Measurements from ENCODE around the gene OR56B4. TPM values are rescaled to one million over a fixed set of nuclear protein-coding genes. Genes with fewer than 3 reads are reported as not detected.

Gene OR56B4
- total RNA-seq, 1 donor from 2014 or later: not detected

DNA sequence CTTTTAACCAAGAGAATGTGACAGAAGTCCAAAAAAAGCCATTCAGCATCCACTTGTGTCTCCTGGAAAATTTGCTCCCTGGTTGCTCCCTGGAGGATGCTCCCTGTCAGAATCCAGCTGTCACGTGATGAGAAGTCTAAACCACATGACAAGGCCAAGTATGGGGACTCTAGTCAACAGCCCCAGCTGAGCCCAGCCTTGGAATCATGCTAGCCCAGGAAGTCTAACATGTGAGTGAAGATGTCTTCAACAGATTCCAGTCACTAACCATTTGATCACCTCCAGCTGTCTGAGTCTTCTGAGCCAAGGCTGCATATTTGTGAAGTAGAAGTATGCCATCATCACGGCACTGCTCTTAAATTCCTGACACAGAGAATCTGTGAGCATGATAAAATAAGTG lies 4.2 kb downstream of the OR56B4 start:
- Histone ChIP-seq H2AFZ (replicated peaks) (no peak overlapping the region), H3K27me3 (no peaks in the 10 kb centered on the region), H3K4me1 (peaks cover 8% of the 10 kb centered on the region), H3K27ac (no peak overlapping the region), H3K36me3 (no peaks in the 10 kb centered on the region), H4K20me1 (ENCODE audit: low read depth) (no peaks in the 10 kb centered on the region), H3K79me2 (ENCODE audit: low read depth) (no peaks in the 10 kb centered on the region), H3K9me3 (ENCODE audit: low read depth) (no peaks in the 10 kb centered on the region), H3F3A (ENCODE audit: low read depth) (no peaks in the 10 kb centered on the region), H3K4me2 (no peak overlapping the region), H3K4me3 (no peak overlapping the region), H3K9ac (no peak overlapping the region)
- H3K9me3 Mint-ChIP-seq: no peaks in the 10 kb centered on the region
- H3K4me1 Mint-ChIP-seq: peaks cover 6% of the 10 kb centered on the region
- H3K4me3 Mint-ChIP-seq: no peak overlapping the region
- H3K27me3 Mint-ChIP-seq (ENCODE audit: insufficient read depth, low read depth): peaks cover 6% of the 10 kb centered on the region
- no peak overlapping the region for H3K27ac Mint-ChIP-seq
- no peaks in the 10 kb centered on the region for H3K36me3 Mint-ChIP-seq
- no peak for DNase-seq (ENCODE audit: low spot score)
- TF ChIP-seq, protein P1, sequence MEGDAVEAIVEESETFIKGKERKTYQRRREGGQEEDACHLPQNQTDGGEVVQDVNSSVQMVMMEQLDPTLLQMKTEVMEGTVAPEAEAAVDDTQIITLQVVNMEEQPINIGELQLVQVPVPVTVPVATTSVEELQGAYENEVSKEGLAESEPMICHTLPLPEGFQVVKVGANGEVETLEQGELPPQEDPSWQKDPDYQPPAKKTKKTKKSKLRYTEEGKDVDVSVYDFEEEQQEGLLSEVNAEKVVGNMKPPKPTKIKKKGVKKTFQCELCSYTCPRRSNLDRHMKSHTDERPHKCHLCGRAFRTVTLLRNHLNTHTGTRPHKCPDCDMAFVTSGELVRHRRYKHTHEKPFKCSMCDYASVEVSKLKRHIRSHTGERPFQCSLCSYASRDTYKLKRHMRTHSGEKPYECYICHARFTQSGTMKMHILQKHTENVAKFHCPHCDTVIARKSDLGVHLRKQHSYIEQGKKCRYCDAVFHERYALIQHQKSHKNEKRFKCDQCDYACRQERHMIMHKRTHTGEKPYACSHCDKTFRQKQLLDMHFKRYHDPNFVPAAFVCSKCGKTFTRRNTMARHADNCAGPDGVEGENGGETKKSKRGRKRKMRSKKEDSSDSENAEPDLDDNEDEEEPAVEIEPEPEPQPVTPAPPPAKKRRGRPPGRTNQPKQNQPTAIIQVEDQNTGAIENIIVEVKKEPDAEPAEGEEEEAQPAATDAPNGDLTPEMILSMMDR (IDR thresholded peaks at IDR 0.05): no peak
- no peak for TF ChIP-seq EZH2phosphoT487 (IDR thresholded peaks at IDR 0.05)

DNA sequence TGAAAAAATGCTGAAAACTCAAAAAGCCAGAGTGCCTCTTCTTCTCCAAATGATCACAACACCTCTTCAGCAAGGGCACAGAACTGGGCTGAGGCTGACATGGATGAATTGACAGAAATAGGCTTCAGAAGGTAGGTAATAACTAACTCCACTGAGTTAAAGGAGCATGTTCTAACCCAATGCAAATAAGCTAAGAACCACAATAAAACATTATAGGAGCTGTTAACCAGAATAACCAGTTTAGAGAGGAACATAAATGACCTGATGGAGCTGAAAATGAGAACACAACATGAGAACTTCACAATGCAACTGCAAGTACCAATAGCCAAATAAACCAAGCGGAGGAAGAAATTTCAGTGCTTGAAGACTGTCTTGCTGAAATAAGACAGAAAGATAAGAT lies 9.2 kb downstream of the OR56B4 start:
- no peak for TF ChIP-seq EZH2phosphoT487 (IDR thresholded peaks at IDR 0.05)
- Histone ChIP-seq H2AFZ (replicated peaks) (no peak overlapping the region), H3K9me3 (ENCODE audit: low read depth) (no peaks in the 10 kb centered on the region), H4K20me1 (ENCODE audit: low read depth) (no peaks in the 10 kb centered on the region), H3K4me1 (no peaks in the 10 kb centered on the region), H3K4me3 (no peak overlapping the region), H3K79me2 (ENCODE audit: low read depth) (no peaks in the 10 kb centered on the region), H3K27me3 (no peaks in the 10 kb centered on the region), H3K36me3 (no peaks in the 10 kb centered on the region), H3K27ac (no peak overlapping the region), H3K4me2 (no peak overlapping the region), H3F3A (ENCODE audit: low read depth) (no peaks in the 10 kb centered on the region), H3K9ac (no peak overlapping the region)
- Mint-ChIP-seq H3K27ac (no peak overlapping the region), H3K27me3 (ENCODE audit: insufficient read depth, low read depth) (peaks cover 3% of the 10 kb centered on the region), H3K4me1 (peaks cover 3% of the 10 kb centered on the region), H3K4me3 (no peak overlapping the region), H3K9me3 (no peaks in the 10 kb centered on the region), H3K36me3 (no peaks in the 10 kb centered on the region)
- no peak for DNase-seq (ENCODE audit: low spot score)

DNA sequence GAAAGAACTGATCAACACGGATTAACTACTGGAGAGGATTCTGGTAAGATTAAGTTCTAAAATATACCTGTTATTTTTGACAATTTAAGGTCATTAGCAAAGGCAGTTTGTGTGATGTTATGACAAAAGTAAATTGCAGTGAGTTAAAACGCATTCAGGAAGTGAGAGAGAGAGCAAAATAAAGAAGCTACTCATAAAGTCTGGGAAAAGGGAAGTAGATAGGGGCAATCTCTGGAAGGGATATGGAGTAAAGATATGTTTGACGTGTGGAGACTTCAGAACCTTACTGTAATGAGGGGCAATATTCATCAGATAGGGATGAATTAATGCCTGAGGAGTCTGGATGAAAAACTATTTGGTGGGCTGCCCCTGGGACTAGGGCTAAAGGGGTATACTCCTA lies 16.8 kb downstream of the OR56B4 start:
- Mint-ChIP-seq H3K27me3 (ENCODE audit: insufficient read depth, low read depth) (no peaks in the 10 kb centered on the region), H3K4me3 (no peak overlapping the region), H3K4me1 (no peaks in the 10 kb centered on the region), H3K9me3 (no peaks in the 10 kb centered on the region), H3K36me3 (no peaks in the 10 kb centered on the region), H3K27ac (no peak overlapping the region)
- H3K9me3 ChIP-seq (ENCODE audit: low read depth): no peaks in the 10 kb centered on the region
- no peak for TF ChIP-seq EZH2 (IDR thresholded peaks at IDR 0.05)
- TF ChIP-seq, protein P1 (IDR thresholded peaks at IDR 0.05): no peak
- no peak for TF ChIP-seq EZH2phosphoT487 (IDR thresholded peaks at IDR 0.05)
- H3K9ac ChIP-seq: no peak overlapping the region
- no peak overlapping the region for H3K27ac ChIP-seq
- H3K4me3 ChIP-seq: no peak overlapping the region
- DNase-seq (ENCODE audit: low spot score): no peak
- no peaks in the 10 kb centered on the region for H3K27me3 ChIP-seq
- H3K4me1 ChIP-seq: no peaks in the 10 kb centered on the region
- H2AFZ ChIP-seq (replicated peaks): no peak overlapping the region
- peaks cover 2% of the 10 kb centered on the region for H3F3A ChIP-seq (ENCODE audit: low read depth)
- no peaks in the 10 kb centered on the region for H3K36me3 ChIP-seq
- H3K4me2 ChIP-seq: no peak overlapping the region
- H4K20me1 ChIP-seq (ENCODE audit: low read depth): no peaks in the 10 kb centered on the region
- H3K79me2 ChIP-seq (ENCODE audit: low read depth): no peaks in the 10 kb centered on the region

DNA sequence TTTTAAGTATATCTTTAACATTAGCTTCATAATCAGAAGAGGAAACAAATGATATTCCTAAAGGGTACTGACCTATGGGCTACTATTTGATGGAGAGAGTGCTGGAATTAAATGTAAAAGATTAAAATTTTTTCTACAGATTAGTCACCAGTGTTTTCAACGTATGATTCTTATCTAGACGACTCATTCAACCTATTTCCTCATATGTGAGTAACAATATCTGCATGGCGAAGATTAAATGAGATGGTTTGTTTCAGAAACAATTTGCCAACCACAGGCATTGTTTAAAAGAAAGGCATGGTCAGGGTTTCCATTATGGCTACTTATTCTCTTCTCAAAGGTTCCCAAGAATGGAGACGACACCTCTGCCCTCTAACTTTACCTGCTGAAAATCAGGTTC lies 20.4 kb downstream of the OR56B4 start:
- H3K36me3 Mint-ChIP-seq: no peaks in the 10 kb centered on the region
- no peak overlapping the region for H2AFZ ChIP-seq (replicated peaks)
- H3K9me3 ChIP-seq (ENCODE audit: low read depth): no peaks in the 10 kb centered on the region
- H3K4me3 Mint-ChIP-seq: no peak overlapping the region
- H3F3A ChIP-seq (ENCODE audit: low read depth): peaks cover 2% of the 10 kb centered on the region
- no peak for DNase-seq (ENCODE audit: low spot score)
- H3K27ac ChIP-seq: no peak overlapping the region
- TF ChIP-seq, protein P1 (IDR thresholded peaks at IDR 0.05): no peak
- TF ChIP-seq EZH2 (IDR thresholded peaks at IDR 0.05) (no peak), EZH2phosphoT487 (IDR thresholded peaks at IDR 0.05) (no peak)
- H3K27me3 Mint-ChIP-seq (ENCODE audit: insufficient read depth, low read depth): no peaks in the 10 kb centered on the region
- H3K4me1 Mint-ChIP-seq: no peaks in the 10 kb centered on the region
- H3K4me1 ChIP-seq: no peaks in the 10 kb centered on the region
- H4K20me1 ChIP-seq (ENCODE audit: low read depth): no peaks in the 10 kb centered on the region
- no peak overlapping the region for H3K4me3 ChIP-seq
- H3K36me3 ChIP-seq: no peaks in the 10 kb centered on the region
- H3K9me3 Mint-ChIP-seq: no peaks in the 10 kb centered on the region
- no peaks in the 10 kb centered on the region for H3K79me2 ChIP-seq (ENCODE audit: low read depth)
- H3K27me3 ChIP-seq: no peaks in the 10 kb centered on the region
- no peak overlapping the region for H3K9ac ChIP-seq
- no peak overlapping the region for H3K4me2 ChIP-seq
- H3K27ac Mint-ChIP-seq: no peak overlapping the region
